SH-SY5Y (cell line): ENCODE results near the gene FBXO3.

ENCODE experiments used
- GATA2 ChIP-seq: IDR thresholded peaks from 2 replicates; pipeline ENCODE4 v1.6.1; 2011; ENCODE audit warnings: mild to moderate bottlenecking, low read depth, low read length
- GATA3 ChIP-seq: IDR thresholded peaks from 2 replicates; pipeline ENCODE4 v1.6.1; 2011; ENCODE audit warnings: low read depth, mild to moderate bottlenecking, low read length, moderate library complexity

The FBXO3 gene

DNA sequence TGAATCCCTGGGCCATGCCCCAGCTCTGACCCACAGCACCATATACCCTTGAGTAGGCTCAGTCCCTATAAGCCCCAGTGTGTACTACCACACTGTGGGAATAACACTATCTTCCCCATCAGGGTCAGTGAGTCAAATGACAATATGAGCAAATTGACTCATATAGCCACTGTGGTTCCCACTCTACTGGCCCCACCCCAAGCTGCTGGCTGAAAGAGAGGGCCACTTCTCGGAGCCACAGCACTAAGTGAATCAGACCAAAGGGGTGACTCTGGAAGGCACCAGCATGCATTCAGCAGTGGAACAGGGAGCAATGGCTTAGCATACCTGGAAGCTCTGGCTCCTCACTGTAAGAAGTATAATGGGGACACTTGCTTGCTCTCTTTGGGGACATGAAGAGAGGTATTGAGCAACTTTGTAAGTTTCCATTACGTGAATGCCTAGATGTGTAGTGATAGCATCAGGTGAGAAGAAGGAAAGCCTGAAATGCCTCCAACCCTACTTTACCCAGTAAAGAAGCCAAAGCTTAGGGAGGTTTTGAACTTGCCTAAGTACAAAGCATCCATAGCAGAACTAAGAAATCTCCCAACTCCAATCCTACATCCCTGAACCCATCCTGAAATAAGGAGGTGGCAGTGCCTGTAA, 51.6 kb downstream of the FBXO3 start:
- TF ChIP-seq GATA2 (no peak), GATA3 (no peak)

DNA sequence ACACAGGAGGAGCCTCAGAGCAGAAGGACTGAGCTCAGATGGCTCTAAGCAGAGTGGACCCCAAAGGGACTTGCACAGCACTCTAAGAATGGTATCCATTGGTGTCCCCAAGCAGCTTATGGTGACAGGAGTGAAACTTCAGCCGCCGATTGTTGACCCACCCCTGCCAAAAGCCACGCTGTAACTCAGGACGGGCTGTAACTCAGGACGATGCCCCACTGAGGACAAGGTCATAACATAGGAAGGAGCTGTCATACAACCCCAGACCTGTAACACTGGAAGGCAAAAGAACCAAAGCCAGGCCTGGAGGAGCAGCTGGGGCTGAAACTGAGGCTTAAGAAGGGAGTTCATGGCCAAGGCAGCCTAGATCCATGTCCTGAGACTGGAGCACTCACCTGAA, 52.3 kb downstream of the FBXO3 start:
- TF ChIP-seq GATA3 (no peak), GATA2 (no peak)

DNA sequence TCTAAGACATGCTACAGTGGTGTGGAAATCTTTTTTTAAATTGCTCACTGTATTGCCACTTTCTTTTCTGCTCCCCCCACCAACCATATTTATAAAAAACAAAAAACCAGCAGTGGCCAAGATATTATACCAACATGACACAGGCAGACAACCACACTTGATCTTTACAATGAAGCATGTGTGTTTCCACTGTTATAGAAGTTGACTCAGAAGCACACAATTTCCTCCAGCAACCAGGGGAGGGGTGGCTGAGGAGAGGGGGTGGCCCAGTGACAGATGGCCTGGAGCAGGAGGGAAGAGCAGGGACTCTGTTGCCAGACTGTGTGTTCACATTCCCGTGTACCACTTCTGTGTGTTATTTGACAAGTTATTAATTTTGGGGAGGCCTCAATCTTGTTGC, 52.9 kb downstream of the FBXO3 start:
- TF ChIP-seq GATA3, result no peak

DNA sequence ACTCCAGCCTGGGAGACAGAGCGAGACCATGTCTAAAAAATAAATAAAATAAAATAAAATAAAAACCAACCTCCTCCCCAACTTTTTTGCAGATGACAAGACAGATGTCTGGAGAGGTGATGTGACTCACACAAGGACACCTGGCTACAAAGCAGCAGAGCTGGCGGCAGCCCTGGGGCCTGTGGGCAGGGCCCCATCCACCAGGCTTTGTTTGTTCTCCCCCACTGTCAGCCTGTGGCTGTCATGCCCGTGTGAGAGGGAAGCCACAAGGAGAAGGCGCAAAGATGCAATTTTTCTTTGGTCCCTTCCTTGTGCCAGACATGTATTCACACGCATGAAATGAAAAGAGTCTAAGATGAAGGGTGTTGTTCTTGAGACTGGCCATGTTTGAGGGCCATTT, 54.7 kb downstream of the FBXO3 start:
- no peak for TF ChIP-seq GATA3
- no peak for TF ChIP-seq GATA2

DNA sequence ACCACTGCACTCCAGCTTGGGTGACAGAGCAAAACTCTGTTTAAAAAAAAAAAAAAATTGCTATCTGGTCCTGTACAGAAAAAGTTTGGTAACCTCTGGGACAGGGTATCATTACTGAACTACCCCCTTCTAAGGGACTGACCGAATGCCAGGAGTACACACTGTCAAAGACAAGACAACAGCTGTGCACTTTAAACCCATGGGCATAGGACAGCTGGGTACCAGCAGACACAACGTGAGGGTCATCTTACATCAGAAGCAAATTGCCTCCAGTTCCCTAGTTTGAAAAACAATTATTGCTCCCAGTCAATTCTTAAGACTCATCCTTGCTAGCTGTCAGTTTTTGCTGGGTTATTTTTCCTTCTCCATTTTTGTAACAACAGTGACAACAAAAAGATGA, 55.9 kb downstream of the FBXO3 start:
- TF ChIP-seq GATA2 (no peak), GATA3 (no peak)

DNA sequence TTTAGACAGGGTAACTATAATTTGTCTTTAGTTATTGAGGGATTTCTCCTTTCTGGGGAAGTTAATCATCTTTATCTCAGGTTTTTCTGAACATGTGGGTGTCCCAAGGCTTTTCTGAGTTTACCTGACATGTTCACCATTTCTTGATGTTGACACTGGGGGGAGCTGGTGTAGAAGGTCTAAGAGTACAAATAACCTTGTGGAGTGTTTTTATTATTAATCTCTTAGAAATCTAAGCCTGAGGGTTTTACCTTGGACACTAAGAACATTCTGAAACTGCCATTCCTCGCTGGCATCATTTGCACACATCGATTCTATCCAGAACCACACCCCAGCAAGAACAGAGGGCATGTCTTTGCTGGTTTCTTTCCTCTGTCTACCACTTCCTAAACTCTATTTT, 58.1 kb downstream of the FBXO3 start:
- no peak for TF ChIP-seq GATA3
- no peak for TF ChIP-seq GATA2

DNA sequence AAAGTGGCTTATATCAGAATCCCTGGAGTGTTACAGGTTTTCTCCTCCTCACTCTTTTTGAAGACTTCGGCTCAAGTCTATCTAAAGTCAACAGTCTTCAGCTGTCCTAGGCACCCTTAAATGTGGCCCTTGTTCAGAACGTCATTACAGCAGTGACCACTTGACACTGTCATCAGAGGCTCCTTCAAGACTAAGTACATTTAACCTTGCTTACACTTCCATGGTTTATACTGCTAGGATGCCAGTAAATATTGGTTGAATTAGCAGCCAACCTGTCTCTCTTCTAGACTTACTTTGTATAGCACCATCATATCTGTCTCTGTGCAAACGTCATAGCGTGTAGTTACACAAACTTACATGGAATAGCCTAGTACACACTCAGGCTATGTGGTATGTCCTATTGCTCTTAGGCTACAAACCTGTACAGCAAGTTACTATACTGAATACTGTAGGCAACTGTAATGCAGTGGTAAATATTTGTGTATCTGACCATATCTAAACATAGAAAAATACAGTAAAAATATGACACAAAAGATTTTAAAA, 60.4 kb downstream of the FBXO3 start:
- no peak for TF ChIP-seq GATA3
- TF ChIP-seq GATA2, result no peak

DNA sequence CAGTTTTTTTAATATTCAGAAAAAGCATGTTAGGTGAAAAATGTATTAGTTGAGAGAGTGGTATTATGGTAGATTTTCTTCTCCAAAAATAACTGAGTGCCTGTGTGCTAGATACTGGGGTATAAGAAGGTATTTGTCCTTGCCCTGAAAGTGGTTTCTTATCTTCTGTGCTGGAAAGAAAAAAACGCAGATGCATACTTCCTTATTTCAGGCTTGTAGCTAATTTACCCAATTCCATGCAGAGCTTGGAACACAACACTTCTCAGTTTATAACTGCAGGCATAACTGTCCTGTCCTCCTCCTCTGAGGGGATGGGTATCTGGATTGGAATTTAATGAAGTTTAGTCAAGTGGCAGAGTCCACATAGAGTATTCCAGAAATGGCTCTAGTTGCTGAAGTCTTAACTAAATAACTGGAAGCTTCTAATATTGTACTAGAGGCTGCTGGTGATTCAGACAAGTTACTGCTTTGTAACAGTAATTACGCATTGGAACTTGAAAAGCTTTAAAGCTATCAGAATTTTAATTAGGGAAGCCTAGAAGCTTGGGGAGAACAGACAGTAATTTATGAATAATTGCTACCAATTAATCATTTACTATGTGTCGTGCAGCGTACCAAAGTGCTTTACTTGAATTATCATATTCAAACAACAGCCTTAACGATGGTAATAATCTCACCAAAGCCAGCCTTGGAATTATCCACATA, 61.0 kb downstream of the FBXO3 start:
- TF ChIP-seq GATA3 (no peak), GATA2 (no peak)

DNA sequence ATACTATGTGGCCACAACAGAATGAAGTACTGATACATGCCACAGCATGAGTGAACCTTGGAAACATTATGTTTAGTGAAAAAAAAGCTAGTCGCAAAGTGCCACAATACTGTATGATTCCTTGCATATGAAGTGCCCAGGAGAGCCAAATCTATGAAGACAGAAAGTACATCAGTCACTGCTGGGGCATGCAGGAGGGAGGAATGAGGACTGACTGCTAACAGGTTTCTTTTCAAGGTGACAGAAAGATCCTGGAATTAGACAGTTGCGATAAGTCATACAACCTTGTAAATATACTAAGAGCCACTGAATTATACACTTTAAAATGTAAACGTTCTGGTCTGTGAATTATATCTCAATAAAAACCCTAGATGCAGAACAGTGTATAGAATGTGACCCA, 61.9 kb downstream of the FBXO3 start:
- TF ChIP-seq GATA2 (no peak), GATA3 (no peak)

DNA sequence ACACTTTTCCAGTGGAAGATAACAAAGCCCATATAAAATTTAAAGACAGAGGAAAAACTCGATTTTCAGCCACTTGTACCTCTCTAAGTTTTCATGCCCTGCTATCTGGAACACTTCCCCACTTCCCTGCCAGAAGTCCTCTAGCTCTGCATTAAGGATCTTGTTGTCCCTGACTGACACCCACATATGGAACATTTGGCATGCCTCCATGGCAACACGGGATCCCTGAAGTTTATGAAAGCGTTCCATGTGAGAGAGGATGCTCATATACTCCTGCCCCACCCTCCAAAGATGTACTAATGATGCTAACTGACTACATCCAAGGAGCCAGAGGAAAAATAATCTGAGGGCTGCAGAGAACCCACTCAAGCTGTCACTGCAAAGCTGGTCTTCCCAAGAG, 64.9 kb downstream of the FBXO3 start:
- no peak for TF ChIP-seq GATA2
- TF ChIP-seq GATA3, result no peak

DNA sequence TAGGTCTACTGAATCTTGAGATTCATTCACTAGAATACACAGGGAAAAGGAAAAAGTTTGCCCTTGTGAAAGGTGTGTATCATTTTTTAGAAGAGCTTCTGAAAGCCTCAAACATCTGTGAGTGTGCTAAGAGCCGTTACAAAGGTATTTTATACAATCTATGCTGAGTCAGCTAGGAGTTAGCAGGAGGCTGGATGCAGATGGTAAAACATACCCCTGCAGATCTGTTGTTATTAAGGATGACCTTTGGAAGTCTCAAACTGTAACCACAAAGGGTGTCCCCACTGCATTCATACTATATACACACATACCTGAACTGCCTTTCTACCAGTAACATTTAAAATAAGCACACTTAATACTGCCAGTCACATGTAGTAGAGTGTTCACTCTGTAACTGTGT, 65.3 kb downstream of the FBXO3 start:
- TF ChIP-seq GATA2 (no peak), GATA3 (no peak)

DNA sequence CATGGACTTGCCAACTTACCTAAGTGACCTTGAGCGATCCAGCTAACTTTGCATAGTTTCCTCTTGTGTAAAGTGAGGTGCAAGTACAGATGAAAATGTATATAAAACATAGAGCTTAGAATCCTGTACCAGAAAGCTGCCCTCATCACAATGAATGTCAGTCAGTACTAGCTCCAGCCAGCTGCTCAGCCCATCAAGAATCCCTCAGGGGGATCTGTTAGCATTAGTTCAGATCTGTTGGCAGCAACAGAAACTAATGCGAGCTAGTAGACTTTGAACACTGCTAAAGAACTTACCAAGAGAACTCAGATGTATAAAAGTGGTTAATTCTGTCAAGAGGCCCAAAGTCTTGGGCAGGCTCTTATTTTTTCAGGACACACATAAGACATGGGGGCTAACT, 67.4 kb downstream of the FBXO3 start:
- no peak for TF ChIP-seq GATA2
- TF ChIP-seq GATA3, result no peak

DNA sequence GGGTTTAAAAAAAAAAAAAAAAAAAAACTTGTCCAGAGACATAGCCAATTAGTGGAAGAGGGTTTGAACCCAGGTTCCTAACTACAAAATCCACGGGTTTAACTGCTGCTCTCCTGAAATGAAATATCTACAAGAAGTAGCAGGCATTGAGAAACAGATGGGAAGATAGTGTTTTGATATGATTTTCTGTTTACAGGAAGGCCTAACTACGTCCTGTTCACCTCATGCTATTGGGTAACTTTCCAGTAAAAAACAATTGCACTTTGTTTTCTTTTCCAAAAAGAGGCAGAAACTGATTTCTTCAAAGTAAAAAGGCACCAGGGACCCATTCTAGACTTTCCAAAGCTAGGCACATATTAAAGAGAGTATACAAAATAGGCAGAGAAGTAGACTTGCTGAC, 67.8 kb downstream of the FBXO3 start:
- TF ChIP-seq GATA2, result no peak
- no peak for TF ChIP-seq GATA3

DNA sequence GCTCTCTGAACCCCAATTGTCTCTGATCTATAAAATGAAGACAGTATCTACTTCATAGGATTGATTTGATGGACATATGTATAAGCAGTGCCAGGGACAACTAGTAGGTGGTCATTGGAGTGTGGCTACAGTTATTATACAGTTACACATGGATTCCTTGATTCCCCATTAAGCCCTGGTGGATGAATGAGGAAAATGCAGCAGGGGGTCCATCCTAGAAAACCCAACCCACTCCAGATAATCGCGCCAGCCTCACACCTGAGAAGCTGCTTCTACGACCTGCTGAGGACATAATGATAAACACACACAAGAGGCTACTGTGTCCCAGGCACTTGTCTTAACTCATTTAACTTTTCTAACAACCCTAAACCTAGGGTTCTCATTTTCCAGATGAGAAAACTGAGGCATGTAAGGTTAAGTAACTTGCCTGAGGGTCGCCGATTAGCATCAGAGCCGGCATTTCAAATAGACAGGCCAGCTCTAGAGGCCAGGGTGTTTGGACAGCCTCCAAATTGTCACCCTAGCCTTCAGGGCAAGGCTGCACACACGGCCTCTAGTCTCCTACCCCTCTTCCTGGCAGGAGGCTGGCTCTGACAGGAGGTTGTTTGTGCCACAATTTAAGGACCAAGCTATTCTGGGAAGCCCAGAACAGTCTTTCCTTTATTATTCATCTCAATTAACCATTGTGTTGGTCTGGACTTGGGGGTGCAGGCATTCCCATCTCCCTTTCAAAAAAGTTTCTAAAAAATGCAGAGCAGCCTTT, 69.9 kb downstream of the FBXO3 start:
- TF ChIP-seq GATA3, result no peak
- TF ChIP-seq GATA2, result no peak

DNA sequence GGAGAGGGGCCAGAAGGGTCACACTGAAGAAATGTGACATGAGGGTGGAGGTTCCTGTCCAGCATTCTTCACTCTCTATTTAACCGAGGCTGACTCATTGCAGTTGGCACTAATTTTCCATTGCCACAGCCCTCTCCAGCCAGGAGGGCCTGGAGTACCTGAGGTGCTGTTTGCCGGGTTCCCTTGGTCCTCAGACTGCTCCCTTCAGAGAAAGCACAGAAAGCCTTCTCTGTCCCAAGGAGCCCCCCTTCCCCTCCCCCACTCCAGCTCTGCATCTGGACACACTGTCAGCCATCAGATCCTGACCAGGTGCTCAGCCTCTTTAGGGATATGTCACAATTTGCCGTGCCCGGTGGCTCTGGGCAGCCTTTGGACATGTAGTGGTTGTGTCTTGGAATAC, 70.5 kb downstream of the FBXO3 start:
- TF ChIP-seq GATA2 (no peak), GATA3 (no peak)

DNA sequence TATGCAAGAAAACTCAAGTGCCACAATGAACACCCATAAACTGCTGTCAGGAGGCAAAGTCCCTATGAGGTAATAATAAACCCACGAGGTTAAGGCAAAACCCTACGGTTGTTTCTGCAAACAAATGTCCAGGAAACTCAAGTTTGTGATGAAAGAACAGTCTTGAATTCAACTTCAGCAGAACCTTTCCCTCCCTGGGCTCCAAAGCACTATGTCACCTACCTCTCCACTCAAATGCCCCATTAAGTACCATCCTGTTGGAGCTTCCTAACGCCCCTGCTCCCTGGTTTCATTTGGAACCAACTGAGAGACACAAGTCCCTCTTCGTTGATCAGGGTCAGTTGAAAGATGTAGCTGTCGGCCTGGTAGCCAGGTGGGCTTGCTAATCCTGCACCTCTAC, 71.1 kb downstream of the FBXO3 start:
- TF ChIP-seq GATA3, result no peak
- TF ChIP-seq GATA2, result no peak
